GM12872 (cell line): ENCODE measurements around the gene ENTR1.

Experiments used
- CTCF ChIP-seq: IDR thresholded peaks from 3 replicates; pipeline ENCODE4 v1.5.1; 2011; ENCODE audit warnings: low read depth, mild to moderate bottlenecking, low read length, moderate library complexity; ENCODE audit not compliant: insufficient read depth

ENTR1 gene

GRCh38 chr9:136370687-136371532 lies 39.5 kb downstream of the ENTR1 start:
- no peak for TF ChIP-seq CTCF

GRCh38 chr9:136370037-136370436 lies 40.4 kb downstream of the ENTR1 start:
- TF ChIP-seq CTCF: no peak

GRCh38 chr9:136368190-136368589 lies 42.2 kb downstream of the ENTR1 start:
- TF ChIP-seq CTCF: no peak

DNA sequence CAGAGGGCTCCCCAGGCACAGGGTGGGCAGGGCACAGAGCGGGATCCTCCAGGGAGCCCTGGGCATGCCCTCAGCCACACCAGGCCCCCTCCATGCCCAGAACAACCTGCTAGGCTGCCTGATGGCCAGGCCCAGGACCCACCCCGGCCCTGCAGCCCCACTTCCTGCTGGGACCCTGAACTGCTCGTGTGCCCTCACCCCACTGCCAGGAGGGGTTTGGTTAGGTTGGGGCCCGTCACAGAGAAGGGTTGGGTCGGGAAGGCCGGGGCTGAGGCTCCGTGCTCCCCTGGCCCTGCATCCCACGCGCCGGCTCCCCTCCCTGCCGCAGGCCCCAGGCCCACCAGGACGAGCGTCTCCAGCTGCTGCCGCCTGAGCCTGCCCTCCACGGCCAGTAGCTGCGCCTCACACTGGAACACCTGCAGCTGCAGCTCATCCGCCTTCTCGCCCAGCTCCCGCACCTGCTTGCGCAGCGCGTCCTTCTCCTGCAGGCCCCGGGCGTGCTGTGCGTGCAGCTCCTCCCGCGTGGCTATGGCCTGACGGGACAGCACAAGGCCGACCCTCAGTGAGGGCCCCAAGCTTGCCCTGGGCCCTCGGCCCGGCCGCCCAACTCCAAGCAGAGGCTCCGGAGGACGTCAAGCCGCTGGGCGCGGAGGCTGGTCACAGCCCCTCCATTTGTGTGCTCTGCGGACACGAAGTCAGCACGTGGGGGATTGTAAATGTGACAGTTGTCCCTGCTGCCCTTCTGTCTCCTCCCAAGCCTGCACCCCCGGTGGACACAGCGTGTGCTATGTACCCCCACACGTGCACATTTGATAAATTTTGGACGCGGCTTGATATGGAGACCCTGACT lies 42.9 kb downstream of the ENTR1 start:
- no peak for TF ChIP-seq CTCF

GRCh38 chr9:136366826-136367225 lies 43.6 kb downstream of the ENTR1 start:
- no peak for TF ChIP-seq CTCF

DNA sequence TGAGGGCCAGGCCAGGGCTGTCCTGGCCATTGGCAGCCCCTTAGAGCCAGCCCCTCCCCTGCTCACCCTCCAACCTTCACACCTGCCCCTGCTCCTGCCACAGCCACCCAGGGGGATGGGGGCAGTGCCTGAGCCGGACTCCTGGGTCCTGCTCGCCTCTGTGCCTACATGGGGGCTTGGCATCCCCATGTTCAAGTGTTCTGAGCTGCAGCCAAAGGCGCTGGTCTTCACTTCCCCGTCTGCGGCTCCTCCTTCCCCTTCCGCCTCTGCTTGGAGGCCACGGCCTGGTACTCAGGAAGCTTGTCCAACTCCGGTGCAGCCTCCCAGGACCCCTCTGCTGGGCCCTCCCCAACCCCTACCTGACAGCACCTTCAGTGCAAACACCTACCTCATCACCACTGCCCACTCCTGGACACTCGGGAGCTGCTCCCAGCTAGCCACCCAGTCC lies 44.6 kb downstream of the ENTR1 start:
- no peak for TF ChIP-seq CTCF

DNA sequence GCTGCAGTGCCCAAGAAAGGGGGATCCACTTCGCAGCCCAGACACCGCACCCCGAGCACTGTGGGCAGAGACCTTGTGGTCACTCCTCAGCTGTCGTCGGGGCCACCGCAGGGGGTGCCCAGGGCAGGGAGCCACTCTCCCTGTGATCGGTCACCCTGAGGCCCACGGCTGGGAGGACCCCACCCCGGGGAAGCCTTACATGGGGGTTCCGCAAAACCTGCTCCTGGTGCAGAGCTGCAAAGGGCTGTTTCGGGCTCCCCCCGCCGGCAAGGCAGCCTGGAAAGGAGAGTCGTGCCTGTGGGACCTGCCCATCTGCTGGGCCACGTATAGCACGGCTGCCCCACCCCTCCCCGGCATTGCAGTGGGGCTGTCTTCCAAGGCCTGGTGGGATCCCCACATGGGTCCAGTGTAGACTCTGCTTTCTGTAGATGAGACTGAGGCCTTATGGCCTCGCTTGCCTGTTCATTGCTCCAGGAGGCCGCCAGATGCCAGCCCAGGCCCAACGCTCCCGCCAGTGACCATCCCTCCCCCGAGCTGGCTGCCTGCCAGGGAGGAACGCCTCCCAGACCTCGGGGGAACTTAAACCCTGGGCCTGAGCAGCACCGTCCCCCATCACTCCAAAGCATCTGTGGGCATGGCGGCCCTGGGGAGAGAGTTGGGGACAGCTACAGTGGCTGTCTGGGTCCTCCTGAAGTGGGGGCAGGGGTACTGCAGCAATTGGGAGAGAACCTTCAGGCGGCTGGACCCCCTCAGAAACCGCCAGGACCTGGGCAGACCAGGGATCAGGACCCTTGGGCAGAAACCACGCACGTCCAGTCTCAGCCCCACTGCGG lies 45.3 kb downstream of the ENTR1 start:
- no peak for TF ChIP-seq CTCF
